HG02885 (cell line): ENCODE data around the gene NGF.

Experiments
- ATAC-seq: cut with Tn5 transposase; IDR thresholded peaks from one replicate; pipeline ENCODE4 v1.9.1; 2021; ENCODE audit warnings: mild to moderate bottlenecking; ENCODE audit not compliant: unreplicated experiment, poor library complexity

The NGF gene

DNA sequence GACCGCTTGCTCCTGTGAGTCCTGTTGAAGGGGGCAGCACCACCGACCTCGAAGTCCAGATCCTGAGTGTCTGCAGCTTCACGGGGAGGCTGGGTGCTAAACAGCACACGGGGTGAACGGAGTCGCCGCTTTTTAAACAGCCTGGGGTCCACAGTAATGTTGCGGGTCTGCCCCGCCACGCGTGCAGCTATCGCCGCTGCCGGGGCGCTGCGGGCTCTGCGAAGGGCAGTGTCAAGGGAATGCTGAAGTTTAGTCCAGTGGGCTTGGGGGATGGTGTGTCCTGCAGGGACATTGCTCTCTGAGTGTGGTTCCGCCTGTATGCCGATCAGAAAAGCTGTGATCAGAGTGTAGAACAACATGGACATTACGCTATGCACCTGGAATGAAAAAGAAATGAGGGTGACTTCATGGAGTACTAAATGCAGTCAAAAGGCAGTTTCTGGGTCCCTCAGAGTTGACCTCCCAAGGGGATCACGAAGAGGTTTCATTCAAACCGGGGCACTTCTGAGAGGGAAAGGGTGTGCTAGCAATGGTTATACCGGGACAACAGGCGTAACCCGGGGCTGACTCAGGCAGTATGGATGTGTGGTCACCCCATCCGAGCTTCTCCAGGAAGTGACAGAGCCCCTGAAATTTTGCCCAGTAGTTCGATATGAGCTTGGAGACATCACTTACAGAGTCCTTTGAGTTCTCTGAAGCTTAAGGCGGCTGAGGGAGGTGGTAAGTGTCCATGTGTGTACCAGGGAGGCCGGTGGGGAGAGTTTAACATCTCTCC is 51.4 kb downstream of the NGF start:
- no peak for ATAC-seq

- no peak for ATAC-seq
Observed at GRCh38 chr1:115284209-115284608, 53.8 kb downstream of the NGF start.

DNA sequence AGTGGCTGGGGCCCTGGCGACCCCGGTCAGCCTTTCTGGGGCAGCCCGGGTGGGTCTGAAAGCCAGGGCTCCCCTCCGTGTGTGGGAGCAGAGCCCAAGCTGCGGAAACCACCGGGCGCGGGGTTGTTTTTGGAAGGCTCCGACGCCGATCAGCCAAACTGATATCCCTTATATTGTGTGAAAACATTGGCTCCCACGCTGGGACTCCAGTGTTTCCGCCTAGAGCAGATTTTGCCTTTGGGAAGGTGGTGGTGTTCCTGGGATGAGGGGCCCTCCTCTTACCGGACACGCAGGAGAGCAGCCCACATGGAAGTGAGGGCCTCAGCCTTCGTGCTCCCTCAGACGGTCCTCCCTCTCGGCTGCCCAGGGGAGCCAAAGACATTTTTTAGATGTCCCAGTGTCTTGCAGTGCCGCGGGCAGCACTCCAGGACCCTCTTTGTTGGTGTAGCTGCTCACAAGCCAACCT is 54.3 kb downstream of the NGF start:
- no peak for ATAC-seq

DNA sequence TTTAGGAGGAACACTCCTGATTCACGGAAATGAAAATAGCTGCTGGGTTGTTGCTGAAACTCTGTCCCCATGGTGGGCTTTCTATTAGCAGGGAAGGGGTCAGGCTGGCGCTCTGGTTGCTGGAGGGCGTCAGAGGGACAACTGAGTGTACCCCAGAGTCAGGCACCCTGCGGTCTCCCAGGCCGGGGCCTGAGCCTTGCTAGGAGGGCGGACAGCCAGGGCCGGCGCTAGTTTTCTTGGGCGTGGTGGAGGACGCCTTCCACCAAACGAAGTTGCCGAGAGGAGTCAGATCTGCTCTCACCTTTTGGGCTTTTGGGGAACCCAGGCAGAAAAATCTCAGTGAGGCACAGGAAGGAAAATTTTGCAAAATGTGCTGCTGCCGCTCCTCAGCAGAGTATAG is 54.8 kb downstream of the NGF start:
- ATAC-seq, result no peak

- ATAC-seq, result no peak
Observed at GRCh38 chr1:115282807-115283208, 55.2 kb downstream of the NGF start.

DNA sequence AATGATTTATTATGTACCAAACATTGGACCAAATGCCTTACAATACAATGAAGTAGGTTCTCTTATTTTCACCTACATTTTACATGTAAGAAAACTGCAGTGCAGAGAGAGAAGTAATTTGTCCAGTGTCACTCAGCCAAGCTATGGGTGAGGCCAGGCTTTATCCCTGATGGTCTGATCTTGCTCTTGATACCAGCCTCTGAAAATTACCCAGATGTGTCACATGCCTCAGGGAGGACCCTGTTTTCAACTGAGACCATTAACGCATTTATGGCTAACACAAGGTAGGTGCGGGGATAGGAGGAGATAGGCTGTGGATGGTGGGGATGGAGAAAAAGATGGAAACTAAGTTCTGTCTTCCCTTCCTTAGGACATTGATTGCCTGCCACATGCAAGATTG is 56.9 kb downstream of the NGF start:
- no peak for ATAC-seq

- ATAC-seq, result no peak
Observed at GRCh38 chr1:115280064-115280463, 58.0 kb downstream of the NGF start.

- no peak for ATAC-seq
Observed at GRCh38 chr1:115278211-115278610, 59.8 kb downstream of the NGF start.

DNA sequence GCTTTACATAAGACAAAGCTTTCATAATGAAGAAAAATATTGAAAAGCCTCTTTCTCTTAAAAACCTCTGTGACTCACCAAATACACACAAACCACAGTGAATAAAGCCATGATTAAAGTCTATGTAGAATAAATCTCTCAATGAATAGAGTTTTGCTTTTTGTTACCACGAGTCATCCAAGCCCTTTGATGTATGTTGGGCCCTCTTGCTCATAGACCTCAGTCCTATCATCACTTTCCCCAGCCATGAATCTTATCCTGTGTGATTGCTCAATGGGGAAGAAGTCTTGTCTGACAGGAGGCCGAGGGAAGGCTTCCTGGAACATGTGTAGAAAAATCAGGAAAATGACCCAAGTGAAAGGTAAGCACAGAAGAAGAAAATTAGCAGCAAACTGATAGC is 60.8 kb downstream of the NGF start:
- no peak for ATAC-seq

DNA sequence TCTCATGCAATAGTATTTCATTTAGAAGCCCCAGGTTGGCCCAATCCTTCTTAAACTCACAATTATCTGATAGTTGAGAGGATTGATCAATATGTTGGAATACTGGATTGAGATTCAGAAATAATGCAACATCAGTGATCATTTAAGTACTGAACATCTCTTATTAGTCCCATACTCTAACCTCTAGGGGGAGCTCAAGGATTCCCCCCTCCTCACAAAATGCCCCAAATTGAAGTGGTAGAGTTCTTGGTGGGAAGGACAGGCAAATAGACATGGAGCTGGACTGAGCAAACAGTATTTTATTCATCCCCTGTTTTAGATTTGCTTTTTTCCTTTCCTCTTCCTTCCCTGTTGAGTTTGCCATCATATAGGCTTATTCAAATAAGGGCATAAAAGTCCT is 62.8 kb downstream of the NGF start:
- ATAC-seq, result no peak

DNA sequence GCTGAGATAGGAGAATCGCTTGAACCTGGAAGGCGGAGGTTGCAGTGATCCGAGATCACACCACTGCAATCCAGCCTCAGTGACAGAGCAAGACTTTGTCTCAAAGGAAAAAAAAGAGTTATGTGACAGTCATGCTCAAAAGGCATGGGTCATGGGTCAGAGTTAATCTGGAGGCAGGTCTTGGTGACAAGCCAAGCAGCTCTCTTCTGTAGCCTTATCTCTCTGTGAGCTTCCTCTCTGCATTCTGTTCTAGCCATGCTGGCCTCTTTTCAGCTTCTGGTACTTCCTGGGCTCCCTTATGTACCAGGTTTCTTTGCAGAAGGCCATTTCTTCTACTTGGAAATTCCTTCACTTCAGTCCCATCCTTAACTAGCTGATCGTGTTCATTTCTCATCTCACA is 63.6 kb downstream of the NGF start:
- ATAC-seq, result no peak

- no peak for ATAC-seq
Observed at GRCh38 chr1:115266729-115267421, 71.2 kb downstream of the NGF start.

- no peak for ATAC-seq
Observed at GRCh38 chr1:115265099-115265498, 73.0 kb downstream of the NGF start.

GRCh38 chr1:115262886-115263285 is 75.2 kb downstream of the NGF start:
- ATAC-seq, result no peak

- ATAC-seq, result no peak
Observed at GRCh38 chr1:115261496-115261895, 76.6 kb downstream of the NGF start.

GRCh38 chr1:115258302-115258866 is 79.7 kb downstream of the NGF start:
- ATAC-seq, result no peak

DNA sequence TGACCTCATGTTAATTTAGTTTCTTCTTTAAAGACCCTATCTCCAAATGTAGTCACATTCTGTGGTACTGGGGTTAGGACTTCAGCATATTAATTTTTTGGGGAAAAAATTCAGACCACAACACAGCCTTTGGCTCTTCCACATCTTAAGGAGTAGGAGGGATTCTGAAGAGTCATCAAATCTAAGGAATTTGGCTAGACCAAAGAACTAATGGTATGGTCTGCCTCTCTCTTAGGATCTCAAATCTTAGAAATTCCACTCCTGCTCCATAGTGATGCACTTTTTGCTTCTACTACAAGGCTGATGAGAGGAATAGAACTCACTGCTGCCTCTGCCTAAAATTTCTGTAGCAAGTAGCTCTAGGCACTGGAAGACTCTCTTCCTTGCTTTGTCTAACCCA is 80.5 kb downstream of the NGF start:
- no peak for ATAC-seq

DNA sequence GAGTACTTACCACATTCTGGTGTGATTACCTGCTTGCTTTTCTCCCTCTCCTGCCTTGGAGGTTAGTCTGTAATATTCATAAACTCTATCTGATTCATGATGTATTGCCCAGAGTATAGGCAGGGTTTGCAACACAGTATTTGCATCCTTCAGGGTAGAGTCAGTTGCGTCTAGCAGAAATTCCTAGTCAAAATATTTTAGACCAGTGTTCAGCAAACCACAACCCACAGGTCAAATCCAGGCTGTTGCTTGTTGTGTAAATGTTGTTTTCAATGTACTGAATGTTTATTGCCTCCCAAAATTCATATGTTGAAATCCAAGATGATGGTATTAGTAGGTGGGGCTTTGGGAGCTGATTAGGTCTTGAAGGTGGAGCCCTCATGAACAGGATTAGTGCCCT is 82.9 kb downstream of the NGF start:
- no peak for ATAC-seq

DNA sequence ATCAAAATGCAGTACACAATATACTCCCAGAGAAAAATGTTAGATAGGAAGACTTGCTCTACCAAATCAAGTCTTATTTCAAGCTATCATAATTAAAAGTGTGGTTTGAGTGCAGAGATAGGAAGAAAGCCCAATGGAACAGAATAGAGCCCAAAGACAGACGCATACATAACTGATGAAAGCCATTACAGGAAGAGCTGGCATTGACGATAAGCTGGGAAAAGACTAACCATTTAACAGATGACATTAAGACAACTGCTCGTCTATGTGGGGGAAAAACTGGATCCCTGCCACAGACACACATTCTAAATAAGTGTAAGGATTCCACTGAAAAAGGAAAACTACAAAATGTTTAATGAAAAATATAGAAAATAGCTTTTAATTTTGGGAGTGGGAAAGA is 85.5 kb downstream of the NGF start:
- no peak for ATAC-seq

- no peak for ATAC-seq
Observed at GRCh38 chr1:115251856-115252255, 86.2 kb downstream of the NGF start.

DNA sequence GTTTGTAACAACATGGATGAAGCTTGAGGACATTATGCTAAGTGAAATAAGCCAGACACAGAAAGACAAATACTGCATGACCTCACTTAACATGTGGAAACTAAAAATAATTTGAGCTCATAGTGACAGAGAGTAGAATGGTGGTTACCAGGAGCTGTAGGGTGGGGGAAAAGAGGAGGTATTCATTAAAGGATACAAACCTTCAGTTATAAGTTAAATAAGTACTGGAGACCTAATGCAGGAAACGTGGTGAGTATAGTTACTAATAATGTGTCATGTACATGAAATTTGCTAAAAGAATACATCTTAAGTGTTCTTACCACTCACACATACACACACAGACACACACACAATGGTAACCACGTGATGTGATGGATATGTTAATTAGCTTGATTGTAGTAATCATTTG is 86.7 kb downstream of the NGF start:
- no peak for ATAC-seq

DNA sequence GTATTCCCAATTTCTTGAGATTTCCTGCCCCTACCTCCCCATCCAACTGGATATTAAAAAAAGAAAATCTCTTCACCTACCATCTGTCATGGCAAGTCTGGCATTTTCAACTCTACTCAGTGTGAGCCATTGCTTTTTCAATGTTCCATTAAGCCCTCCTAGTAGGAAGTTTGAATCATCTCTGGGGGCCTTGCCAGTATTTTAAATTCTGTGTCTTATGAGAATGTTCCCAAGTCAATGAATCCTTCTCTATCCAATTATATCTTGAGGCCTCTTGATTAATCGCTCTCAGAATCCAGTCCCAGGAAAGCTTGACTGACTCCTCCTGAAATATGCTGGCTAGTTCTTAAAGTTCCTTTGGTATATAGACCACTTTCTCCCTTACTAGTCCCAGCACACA is 91.5 kb downstream of the NGF start:
- ATAC-seq, result no peak
